Stimulated activated CD8-positive, alpha-beta memory T cell treated with anti-CD3 and anti-CD28 coated beads, Interleukin-7, amount 100 ng/mL, for 48 hours (primary cell): ENCODE data around the gene GLI1.

Experiments used
- DNase-seq, 2 donors: peaks; one replicate each; pipeline ENCODE4 v3.0.0-alpha.2; 2020; ENCODE audit warnings: low read depth in 1 of 2; ENCODE audit errors: extremely low read depth in 1 of 2

Gene GLI1

DNA sequence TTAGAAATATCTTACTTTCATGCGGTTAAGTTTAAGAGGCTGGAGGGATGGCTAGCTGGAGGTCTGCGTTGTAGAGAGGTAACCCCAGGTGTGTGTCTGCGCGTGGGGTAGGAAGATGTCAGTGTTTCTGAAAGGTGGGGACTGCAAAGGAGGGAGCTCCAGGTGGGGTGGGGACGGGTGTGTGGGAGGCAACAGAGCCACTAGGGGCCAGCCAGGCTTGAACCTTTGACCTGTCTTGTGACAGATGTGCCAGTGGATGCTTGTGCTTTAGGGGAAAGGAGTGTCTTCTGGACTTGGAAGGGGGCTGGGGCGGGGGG is 841 bp downstream of the GLI1 start:
- DNase-seq, result no peak

DNA sequence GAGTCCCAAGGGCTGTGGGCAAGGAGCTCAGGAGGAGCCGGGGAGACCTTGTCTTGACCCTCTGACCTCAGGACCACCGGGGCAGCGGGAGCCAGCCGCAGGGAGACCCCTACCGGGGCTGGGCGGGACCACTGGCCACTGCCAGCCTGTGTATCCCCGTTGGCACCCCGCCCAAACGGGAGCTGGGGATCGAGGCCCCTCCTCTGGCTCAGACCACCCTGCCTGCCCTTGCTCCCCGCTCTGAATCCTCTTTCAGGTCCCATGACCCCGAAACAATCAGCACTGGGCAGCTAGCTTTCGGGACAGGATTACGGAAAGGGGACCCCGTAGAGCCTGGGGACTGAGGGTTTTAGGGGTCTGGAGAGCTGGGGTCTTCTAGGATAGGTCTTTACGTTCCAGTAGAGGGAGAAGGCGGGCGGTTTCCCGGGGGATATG is 1.3 kb downstream of the GLI1 start:
- no peak for DNase-seq

DNA sequence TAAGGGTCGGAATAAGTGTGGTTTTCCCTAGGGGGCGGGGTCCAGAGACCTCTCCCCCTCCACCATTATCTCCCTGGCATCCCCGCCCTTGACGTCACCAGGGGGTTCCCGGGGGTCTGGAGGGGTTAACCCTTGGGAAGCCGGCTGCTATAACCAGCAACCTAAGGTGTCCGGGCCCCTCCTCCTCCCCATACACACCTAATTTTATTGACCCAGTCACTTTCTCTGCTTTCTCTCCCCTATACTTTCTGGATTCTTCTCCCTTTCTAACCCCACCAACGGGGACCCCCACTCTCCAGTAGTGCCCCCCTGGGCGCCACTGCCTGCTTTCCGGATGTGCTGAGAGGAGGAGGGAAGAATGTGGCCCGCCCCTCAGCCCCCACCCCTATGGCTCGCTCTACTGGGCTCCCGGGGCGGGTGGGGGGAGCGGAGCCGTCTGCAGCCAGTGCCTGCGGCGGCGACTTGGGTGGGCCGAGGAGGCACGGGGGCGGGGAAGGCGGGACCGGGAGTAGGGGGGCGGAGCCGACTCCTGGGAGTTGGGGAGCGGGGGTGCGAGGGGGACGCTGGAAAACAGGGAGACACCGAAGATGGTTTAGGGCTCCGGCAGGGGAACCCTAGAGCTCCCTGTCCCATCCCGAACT is 1.8 kb downstream of the GLI1 start:
- no peak for DNase-seq

DNA sequence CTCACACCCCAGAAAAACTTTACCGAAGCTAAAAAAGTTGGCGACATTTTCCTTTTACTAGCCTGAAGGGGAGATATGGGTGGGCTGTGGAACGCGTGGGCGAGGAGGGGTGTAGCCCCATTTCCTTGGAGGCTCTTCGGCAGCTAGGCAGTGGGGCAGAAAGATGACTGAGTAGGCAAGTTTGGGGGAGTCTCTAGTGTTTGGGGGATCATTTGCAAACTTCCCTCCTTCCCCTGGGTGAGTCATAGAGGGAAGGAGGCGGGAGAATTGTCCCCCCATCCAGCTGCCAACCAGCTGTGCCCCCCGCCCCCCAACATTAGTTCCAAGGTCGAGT is 2.3 kb downstream of the GLI1 start:
- no peak for DNase-seq

DNA sequence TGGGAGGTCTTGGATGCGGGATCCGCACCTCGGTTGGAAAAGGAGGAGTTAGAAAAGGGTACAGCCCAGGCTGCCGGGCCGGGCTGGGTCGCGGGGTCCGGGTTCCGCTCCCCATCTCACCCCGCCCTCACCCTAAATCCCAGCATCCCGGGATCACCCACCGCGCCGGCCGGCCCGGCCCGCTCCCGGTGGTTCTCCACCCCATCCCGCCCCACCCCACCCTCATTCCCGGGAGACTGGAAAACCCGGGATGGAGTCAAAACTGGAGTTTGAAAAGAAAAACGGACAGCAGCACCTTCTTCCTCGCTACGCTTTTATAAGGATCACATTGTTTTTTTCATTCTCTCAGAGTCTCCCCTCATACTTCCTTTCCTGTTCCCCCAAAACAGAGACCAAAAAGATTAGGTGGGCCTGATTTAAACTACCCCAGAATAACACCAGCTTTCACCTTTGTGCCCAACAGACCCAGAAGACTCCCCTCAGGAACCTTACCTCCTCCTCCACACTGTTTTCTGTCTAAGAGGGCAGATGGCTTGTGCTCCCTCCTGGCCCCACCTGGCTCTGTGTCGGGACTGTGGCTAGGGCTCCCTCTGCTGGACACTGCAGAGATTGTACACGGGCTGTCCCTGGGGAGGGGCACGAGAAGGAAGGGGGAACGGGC is 2.8 kb downstream of the GLI1 start:
- peak; percentile 71 to 81 for DNase-seq

DNA sequence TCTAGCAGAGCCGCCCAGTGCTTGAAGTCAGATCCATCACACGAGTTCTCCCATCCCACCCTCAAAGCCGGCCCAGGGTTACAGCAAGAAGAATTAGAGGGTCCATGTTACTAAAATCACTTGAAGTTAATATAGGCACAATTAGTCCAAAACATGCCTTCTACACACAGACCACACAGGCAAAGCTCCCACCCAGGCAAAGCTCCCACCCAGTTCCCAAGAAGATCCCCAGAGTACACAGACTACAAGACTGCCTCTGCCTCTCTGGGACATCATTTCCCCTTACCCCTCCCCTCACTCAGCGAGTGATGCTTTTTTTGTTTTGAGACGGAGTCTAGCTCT is 3.3 kb downstream of the GLI1 start:
- no peak for DNase-seq

DNA sequence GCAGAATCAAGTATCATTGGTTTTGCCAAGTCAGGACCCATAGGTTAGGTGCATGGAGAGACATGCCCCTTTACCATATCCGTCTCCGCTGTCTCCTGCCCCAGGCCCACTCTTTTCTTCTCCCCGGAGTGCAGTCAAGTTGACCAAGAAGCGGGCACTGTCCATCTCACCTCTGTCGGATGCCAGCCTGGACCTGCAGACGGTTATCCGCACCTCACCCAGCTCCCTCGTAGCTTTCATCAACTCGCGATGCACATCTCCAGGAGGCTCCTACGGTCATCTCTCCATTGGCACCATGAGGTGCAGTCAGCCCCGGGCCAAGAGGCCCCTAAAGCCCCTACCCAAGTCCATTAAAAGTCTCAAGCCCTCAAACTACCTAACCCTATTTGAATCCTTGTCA is 5.0 kb downstream of the GLI1 start:
- DNase-seq, result no peak

DNA sequence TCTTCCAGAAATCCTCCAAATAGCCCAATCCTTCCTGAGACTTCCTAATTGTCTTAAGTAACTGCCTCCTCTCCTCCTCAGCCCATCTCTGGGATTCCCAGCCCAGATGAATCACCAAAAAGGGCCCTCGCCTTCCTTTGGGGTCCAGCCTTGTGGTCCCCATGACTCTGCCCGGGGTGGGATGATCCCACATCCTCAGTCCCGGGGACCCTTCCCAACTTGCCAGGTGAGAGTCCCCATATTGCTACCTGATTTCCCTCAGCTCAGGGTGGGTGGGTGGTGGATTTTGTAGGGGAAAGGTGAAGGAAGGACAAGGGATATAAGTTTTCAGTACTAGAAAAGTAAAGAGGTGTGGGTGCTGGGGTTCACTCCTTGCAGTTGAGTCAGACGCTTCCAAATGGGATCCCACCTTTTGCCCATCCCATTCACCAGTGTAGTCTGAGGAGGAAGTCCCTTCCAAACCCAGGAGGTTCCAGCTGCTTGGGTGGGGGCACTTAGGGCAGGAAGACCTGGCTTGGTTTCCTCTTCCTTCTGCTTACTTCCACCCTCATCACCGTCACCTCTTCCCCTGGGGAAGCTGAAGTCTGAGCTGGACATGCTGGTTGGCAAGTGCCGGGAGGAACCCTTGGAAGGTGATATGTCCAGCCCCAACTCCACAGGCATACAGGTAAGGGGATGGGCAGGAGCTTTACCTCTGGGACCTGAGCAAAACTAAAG is 5.6 kb downstream of the GLI1 start:
- no peak for DNase-seq

DNA sequence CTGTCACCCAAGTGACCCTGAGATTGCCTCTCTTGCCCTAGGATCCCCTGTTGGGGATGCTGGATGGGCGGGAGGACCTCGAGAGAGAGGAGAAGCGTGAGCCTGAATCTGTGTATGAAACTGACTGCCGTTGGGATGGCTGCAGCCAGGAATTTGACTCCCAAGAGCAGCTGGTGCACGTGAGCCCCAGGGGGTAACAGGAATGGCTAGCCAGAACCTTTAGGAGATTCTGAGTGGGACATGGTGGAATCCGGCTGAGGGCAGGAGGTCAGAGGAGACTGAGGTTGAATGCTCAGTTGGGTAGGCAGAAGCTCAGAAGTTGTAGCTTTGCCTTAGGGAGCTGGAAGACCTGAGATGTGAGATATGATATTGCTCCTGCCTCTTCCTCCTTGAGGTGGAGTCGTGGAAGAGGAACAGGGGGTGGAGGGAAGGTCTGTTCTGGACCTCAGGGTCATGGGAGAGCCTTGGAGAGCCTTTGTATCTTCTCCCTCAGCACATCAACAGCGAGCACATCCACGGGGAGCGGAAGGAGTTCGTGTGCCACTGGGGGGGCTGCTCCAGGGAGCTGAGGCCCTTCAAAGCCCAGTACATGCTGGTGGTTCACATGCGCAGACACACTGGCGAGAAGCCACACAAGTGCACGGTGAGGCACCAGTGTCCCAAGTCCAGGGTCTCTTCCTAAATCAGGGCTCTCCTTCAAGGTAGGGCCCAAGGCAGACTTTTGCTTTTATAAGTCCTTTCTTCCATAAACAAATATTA is 6.3 kb downstream of the GLI1 start:
- no peak for DNase-seq

DNA sequence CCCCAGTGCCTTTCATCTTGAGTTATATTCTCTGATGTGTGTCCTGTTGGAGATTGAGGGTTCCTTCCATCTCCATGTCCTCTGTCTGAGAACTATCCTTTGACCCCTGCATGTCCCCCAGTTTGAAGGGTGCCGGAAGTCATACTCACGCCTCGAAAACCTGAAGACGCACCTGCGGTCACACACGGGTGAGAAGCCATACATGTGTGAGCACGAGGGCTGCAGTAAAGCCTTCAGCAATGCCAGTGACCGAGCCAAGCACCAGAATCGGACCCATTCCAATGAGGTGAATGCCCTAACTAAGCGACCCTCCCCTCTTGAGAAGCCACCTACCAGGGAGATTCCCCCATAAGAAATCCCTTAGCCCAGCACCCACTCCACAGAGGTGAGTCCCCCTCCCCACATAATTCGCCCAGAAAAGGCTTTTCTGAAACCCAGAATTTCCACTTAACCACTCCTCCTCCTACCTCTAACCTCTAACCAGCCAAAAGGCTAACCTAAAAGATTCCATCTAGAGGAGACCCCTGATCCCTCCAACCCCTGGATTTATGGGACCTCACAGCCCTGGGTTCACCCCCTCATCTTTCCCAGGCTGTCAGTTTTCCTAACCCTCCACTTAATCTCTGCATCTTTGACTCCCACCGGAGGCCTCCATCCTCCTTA is 7.8 kb downstream of the GLI1 start:
- no peak for DNase-seq

DNA sequence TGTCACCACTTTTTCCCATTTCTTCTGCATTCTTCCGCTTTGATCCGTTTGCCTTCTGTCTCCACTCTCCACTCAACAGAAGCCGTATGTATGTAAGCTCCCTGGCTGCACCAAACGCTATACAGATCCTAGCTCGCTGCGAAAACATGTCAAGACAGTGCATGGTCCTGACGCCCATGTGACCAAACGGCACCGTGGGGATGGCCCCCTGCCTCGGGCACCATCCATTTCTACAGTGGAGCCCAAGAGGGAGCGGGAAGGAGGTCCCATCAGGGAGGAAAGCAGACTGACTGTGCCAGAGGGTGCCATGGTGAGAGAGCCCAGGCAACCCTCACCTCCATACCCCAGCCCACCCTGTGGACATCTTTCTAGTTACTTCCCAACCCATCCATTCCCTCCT is 8.3 kb downstream of the GLI1 start:
- DNase-seq, result no peak

DNA sequence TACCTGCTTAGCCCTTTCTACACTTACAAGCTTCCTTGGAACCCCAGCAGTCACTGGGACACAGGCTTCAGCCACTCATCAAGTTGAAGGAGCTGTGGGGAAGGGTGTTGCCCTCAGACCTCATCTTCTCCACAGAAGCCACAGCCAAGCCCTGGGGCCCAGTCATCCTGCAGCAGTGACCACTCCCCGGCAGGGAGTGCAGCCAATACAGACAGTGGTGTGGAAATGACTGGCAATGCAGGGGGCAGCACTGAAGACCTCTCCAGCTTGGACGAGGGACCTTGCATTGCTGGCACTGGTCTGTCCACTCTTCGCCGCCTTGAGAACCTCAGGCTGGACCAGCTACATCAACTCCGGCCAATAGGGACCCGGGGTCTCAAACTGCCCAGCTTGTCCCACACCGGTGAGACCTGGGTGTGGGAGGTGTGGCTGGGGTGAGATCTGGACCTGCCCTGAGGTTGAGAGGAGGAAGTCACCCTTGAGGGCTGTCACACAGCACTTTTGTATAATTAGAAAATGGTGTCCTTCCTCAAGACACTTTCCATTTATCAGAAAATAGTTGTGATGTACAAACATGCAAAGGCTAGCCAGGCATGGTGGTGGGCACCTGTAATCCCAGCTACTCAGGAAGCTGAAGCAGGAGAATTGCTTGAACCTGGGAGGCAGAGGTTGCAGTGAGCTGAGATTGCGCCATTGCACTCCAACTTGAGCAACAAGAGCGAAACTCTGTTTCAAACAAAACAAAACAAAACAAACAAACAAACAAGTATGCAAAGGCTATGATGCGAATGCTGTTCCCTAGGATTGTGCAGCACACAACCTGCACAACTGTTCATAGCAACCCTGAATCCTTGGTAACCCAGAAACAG is 9.9 kb downstream of the GLI1 start:
- DNase-seq, result no peak

DNA sequence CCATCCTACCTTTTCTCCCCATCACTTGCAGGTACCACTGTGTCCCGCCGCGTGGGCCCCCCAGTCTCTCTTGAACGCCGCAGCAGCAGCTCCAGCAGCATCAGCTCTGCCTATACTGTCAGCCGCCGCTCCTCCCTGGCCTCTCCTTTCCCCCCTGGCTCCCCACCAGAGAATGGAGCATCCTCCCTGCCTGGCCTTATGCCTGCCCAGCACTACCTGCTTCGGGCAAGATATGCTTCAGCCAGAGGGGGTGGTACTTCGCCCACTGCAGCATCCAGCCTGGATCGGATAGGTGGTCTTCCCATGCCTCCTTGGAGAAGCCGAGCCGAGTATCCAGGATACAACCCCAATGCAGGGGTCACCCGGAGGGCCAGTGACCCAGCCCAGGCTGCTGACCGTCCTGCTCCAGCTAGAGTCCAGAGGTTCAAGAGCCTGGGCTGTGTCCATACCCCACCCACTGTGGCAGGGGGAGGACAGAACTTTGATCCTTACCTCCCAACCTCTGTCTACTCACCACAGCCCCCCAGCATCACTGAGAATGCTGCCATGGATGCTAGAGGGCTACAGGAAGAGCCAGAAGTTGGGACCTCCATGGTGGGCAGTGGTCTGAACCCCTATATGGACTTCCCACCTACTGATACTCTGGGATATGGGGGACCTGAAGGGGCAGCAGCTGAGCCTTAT is 10.8 kb downstream of the GLI1 start:
- DNase-seq, result no peak

DNA sequence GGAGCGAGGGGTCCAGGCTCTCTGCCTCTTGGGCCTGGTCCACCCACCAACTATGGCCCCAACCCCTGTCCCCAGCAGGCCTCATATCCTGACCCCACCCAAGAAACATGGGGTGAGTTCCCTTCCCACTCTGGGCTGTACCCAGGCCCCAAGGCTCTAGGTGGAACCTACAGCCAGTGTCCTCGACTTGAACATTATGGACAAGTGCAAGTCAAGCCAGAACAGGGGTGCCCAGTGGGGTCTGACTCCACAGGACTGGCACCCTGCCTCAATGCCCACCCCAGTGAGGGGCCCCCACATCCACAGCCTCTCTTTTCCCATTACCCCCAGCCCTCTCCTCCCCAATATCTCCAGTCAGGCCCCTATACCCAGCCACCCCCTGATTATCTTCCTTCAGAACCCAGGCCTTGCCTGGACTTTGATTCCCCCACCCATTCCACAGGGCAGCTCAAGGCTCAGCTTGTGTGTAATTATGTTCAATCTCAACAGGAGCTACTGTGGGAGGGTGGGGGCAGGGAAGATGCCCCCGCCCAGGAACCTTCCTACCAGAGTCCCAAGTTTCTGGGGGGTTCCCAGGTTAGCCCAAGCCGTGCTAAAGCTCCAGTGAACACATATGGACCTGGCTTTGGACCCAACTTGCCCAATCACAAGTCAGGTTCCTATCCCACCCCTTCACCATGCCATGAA is 11.5 kb downstream of the GLI1 start:
- DNase-seq, result no peak

DNA sequence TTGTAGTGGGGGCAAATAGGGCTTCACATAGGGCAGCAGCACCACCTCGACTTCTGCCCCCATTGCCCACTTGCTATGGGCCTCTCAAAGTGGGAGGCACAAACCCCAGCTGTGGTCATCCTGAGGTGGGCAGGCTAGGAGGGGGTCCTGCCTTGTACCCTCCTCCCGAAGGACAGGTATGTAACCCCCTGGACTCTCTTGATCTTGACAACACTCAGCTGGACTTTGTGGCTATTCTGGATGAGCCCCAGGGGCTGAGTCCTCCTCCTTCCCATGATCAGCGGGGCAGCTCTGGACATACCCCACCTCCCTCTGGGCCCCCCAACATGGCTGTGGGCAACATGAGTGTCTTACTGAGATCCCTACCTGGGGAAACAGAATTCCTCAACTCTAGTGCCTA is 12.1 kb downstream of the GLI1 start:
- DNase-seq, result no peak

DNA sequence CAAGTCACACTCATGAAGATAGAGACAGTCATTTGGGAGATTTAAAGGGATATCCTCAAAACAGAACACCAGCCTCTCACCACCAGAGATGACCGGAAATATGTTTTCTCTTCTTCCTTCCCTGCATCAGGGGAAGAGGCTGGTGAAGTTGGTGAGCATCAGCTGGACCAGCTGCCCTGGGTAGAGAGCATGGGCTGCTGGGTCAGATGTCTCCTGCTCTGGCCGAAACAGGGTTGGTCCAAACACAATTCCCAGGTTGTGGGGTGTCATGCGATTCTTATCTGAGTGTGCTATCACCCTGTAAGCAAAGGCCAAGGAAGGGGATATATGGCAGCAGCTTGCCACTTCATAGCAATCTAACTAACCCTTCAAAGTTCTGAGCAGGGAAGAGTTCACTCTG is 12.8 kb downstream of the GLI1 start:
- DNase-seq, result no peak

DNA sequence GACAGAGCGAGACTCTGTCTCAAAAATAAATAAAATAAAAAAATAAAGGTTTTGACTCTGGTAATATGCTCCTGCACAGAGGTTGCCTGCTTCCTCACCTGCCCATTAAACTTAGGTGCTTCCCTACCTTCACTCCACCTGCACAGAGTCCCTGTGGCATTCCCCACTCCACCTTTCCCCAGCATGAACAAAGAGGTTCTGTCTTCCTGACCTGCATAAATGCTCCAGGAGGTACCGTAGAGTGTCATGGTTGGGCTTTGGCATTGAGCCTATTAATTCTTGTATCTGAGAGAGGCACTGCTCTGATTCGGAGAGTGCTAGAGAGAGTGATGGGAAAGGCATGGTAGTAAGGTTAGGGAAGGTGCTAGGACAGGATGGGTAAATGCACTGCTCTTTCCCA is 13.8 kb downstream of the GLI1 start:
- DNase-seq, result no peak

DNA sequence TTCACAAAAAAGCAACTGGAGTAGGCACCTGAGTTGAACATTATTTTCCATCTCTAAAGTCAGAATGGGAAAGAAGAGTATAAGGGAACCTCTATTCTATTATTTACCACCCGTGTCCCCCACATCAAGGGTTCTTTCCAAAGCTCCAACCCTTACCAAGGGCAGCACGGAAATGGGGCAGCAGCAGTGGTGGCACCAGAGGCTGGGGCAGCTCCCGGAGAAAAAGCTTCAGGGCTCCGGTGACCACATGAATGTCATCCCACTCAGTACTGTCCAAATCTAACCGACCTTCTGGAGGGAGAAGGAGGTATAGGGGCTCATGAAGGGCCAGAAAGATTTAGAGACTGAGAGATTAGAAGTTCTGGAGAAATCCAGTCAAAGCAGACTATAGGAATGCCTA is 14.3 kb downstream of the GLI1 start:
- no peak for DNase-seq

DNA sequence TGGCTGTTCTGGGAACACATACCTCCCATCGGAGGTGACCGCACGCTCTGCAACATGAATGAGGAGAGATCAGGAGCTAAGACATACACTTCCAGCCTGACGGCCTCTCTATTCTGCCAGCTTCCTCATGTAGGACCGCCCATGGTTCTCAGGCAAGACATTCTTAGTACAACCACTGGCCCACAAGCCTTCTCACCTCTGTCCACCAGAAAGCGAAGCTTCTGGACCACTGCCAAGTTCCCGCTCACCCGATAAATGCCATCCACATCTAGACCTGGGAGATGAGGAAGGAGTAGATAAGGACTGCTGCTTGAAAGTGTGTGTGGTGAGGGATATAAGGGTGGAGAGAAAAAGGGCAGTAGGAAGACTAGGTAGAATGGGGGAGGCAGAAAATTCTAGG is 14.8 kb downstream of the GLI1 start:
- DNase-seq, result no peak
